ENCODE data around the gene THUMPD2. TPM values are rescaled to one million over a fixed set of nuclear protein-coding genes. Genes with fewer than 3 reads are reported as not detected.
A peak's percentile ranks its signal among the peaks of the same experiment; 100 is the strongest.

THUMPD2 gene, protein sequence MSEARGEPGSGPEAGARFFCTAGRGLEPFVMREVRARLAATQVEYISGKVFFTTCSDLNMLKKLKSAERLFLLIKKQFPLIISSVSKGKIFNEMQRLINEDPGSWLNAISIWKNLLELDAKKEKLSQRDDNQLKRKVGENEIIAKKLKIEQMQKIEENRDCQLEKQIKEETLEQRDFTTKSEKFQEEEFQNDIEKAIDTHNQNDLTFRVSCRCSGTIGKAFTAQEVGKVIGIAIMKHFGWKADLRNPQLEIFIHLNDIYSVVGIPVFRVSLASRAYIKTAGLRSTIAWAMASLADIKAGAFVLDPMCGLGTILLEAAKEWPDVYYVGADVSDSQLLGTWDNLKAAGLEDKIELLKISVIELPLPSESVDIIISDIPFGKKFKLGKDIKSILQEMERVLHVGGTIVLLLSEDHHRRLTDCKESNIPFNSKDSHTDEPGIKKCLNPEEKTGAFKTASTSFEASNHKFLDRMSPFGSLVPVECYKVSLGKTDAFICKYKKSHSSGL
- 10 to 100 TPM in 2 of 3 donors, 1 to 10 TPM in 1; 8.3 to 38.2 (median 22.0) TPM for total RNA-seq

DNA sequence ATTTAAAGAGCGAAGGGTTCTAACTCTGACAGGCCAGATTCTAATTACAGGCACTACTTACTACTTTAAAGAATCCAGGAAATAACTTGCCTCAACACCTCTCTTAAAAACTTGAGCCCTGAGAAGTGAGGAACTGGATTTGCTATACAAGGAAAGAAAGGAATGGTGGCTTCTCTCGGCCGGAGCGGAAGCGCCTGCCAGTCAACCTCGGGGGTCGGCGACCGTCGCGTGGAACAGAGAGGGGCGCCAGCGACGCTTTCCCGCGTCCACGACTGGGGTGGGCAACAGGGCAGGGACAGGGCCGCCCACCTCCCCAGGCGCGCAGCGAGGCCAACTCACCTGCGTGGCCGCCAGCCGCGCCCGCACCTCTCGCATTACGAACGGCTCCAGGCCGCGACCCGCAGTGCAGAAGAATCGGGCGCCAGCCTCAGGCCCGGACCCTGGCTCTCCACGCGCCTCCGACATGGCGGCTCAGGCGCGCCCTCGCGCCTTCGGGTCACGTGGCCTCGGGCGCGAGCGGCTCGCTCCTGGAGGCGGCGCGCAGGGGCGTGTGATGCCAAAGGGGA is at the start of gene THUMPD2:
THUMPD2 (minus strand) TSS at position 484 of the 566 bp plus-strand sequence; CDS start at position 465, 19 bp downstream.
- intact Hi-C loops (cut with DNase I; ENCODE audit: low total_unique reads), result no loop called here
- Histone ChIP-seq H3K27me3 (no peaks in the 10 kb centered on the region), H3K4me3 (peak within 1 kb of the TSS; percentile 83 to 98 (median 87)), H3K4me1 (peaks cover 0 to 6% of the 10 kb centered on the region in 2 donors), H3K27ac (peak within 1 kb of the TSS; percentile 91 to 94), H3K36me3 (no peaks in the 10 kb centered on the region), H3K9me3 (no peaks in the 10 kb centered on the region)
- peak; percentile 49 to 67 for DNase-seq (ENCODE audit: low spot score in 2 of 2)
- peak; percentile 74 for TF ChIP-seq POLR2A (IDR thresholded peaks at IDR 0.05)
- TF ChIP-seq, protein P1, sequence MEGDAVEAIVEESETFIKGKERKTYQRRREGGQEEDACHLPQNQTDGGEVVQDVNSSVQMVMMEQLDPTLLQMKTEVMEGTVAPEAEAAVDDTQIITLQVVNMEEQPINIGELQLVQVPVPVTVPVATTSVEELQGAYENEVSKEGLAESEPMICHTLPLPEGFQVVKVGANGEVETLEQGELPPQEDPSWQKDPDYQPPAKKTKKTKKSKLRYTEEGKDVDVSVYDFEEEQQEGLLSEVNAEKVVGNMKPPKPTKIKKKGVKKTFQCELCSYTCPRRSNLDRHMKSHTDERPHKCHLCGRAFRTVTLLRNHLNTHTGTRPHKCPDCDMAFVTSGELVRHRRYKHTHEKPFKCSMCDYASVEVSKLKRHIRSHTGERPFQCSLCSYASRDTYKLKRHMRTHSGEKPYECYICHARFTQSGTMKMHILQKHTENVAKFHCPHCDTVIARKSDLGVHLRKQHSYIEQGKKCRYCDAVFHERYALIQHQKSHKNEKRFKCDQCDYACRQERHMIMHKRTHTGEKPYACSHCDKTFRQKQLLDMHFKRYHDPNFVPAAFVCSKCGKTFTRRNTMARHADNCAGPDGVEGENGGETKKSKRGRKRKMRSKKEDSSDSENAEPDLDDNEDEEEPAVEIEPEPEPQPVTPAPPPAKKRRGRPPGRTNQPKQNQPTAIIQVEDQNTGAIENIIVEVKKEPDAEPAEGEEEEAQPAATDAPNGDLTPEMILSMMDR (IDR thresholded peaks at IDR 0.05), result no peak
- TF ChIP-seq POLR2AphosphoS5 (IDR thresholded peaks at IDR 0.05), result peak; percentile 87 to 89 (median 88)

DNA sequence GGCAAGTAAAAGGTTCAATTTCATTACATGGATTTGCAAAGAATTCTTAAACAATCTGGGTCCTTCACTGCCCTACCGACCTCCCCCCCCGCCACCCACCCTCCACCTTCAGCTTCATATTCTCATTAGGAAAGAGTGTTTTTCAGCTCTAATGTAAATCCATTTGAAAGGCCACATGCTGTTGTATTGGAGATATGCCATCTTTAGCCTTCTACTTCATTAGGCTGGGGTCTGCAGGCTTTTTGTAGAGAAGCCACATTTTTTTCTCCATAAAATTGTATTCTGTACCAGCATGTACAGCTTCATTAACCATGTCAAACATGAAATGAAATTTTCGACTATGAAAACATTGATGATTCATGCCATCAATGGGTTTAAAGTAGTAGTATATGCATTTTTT is 42.8 kb upstream of the THUMPD2 start:
- Histone ChIP-seq H3K4me3 (no peak overlapping the region), H3K4me1 (no peaks in the 10 kb centered on the region), H3K9me3 (no peaks in the 10 kb centered on the region), H3K27me3 (no peaks in the 10 kb centered on the region), H3K36me3 (no peaks in the 10 kb centered on the region), H3K27ac (no peak overlapping the region)
- intact Hi-C loops (cut with DNase I; ENCODE audit: low total_unique reads), result no loop called here
- TF ChIP-seq POLR2A (IDR thresholded peaks at IDR 0.05), result no peak
- TF ChIP-seq POLR2AphosphoS5 (IDR thresholded peaks at IDR 0.05), result no peak
- TF ChIP-seq, protein P1 (IDR thresholded peaks at IDR 0.05), result no peak
- DNase-seq (ENCODE audit: low spot score in 2 of 2), result no peak

DNA sequence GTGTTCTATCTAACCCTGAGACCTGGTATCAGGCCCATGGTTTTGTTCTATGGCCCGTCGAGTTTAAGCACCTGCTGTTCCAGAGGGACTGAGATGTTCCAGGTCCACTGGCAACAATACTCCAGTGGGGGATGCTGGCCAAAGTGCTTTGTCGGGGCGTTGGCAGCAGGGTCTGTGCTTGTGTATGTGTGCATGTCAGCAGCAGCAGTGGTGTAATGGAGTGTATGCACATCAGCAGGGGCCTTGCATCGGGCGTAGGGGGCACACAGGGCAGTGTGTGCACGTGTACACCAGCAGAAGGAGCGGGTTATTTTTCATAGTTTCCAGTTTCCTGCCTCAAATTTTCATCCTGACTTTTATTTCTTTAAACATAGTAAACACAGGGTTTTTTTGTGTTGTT is 37.8 kb upstream of the THUMPD2 start:
- Histone ChIP-seq H3K9me3 (no peaks in the 10 kb centered on the region), H3K27ac (no peak overlapping the region), H3K4me1 (no peaks in the 10 kb centered on the region), H3K4me3 (no peak overlapping the region), H3K27me3 (no peaks in the 10 kb centered on the region), H3K36me3 (no peaks in the 10 kb centered on the region)
- DNase-seq (ENCODE audit: low spot score in 2 of 2), result no peak
- no peak for TF ChIP-seq POLR2A (IDR thresholded peaks at IDR 0.05)
- TF ChIP-seq, protein P1 (IDR thresholded peaks at IDR 0.05), result no peak
- TF ChIP-seq POLR2AphosphoS5 (IDR thresholded peaks at IDR 0.05), result no peak
- intact Hi-C loops (cut with DNase I; ENCODE audit: low total_unique reads), result no loop called here

DNA sequence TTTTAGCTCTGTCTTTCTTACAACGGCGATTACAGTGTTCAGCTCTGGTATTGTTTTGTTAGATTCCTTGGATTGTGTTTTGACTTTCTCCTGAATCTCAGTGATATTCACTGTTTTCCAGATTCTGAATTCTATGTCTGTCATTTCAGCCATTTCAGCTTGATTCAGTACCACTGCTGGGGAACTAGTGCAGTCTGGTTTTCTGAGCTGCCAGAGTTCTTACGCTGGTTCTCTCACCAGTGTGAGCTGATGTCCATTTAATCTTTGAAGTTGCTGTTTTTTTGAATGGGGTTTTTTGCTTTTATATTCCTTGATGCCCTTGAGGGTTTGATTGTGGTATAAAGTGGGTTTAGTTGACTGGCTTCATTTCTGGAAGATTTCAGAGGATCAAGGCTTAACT is 37.4 kb upstream of the THUMPD2 start:
- no peak overlapping the region for H3K27ac ChIP-seq
- H3K9me3 ChIP-seq, result no peaks in the 10 kb centered on the region
- no peaks in the 10 kb centered on the region for H3K36me3 ChIP-seq
- no peaks in the 10 kb centered on the region for H3K4me1 ChIP-seq
- H3K27me3 ChIP-seq, result no peaks in the 10 kb centered on the region
- DNase-seq (ENCODE audit: low spot score in 2 of 2), result no peak
- intact Hi-C loops (cut with DNase I; ENCODE audit: low total_unique reads), result no loop called here
- no peak overlapping the region for H3K4me3 ChIP-seq
- TF ChIP-seq POLR2AphosphoS5 (IDR thresholded peaks at IDR 0.05) (no peak), POLR2A (IDR thresholded peaks at IDR 0.05) (no peak)
- TF ChIP-seq, protein P1 (IDR thresholded peaks at IDR 0.05), result no peak

Measured in breast epithelium (tissue), 4 donors.